HepG2 (cell line): Measurements from ENCODE around the gene CEP83.

Experiments
- CTCF ChIP-seq: sonication (generic); formaldehyde crosslinking; IDR thresholded peaks from 2 replicates; pipeline ENCODE4 v1.5.0; 2020; ENCODE audit warnings: mild to moderate bottlenecking, missing genetic modification reagents, moderate library complexity
- ELF4 ChIP-seq: sonication (generic); formaldehyde crosslinking; IDR thresholded peaks from 2 replicates; pipeline ENCODE4 v1.5.0; 2020; ENCODE audit warnings: missing genetic modification reagents, mild to moderate bottlenecking, moderate library complexity, borderline replicate concordance

DNA sequence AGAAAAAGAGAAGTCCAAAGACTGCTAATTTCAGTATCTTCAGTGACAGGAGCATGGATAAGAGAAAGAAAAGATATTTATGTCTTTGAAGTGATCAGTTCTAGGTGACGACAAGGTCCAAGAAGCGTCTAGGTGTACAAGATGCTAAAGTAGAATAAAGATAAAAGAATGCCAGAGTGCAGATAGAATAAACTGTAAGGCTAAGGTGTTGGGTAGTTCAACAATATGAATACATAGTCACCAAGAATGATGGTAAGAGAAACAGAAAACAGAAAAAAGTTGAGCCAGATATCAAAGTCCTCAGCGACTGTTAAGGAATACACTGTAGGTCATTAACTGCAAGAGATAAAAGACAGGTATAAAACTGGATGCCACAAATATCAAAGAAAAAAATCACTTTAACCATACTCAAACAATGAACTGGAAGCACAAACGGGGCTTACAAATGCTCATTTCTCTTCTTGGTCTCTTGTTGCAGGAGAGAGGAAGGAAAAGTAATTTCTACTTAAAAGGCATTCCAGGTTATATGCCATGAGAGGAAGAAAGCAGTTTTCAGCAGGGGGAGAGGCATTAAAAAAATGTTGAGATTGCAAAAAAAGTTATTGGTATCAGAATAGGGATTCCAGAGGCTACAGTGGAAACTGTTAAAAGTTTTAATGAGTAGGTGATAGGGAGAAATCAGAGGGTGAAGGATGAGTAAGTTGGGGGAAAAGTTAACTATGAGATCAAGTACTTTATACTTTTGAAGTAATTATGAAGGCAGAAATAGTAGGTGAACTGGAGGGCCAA is 121.5 kb downstream of the CEP83 start:
- no peak for TF ChIP-seq CTCF (CRISPR knock-in tag)
- TF ChIP-seq ELF4 (CRISPR knock-in tag) = no peak
